ENCODE measurements around the gene SCCPDH.
A peak's percentile ranks its signal among the peaks of the same experiment; 100 is the strongest.

Gene SCCPDH

GRCh38 chr1:246753670-246754535 is 29.7 kb downstream of the SCCPDH start:
- peak; percentile 83 for DNase-seq

- no peak for DNase-seq
Observed at GRCh38 chr1:246755419-246755818, 31.2 kb downstream of the SCCPDH start.

- peak; percentile 24 for DNase-seq
Observed at GRCh38 chr1:246760422-246761347, 36.5 kb downstream of the SCCPDH start.

GRCh38 chr1:246761396-246761795 is 37.2 kb downstream of the SCCPDH start:
- no peak for DNase-seq

- DNase-seq = no peak
Observed at GRCh38 chr1:246765521-246765920, 41.3 kb downstream of the SCCPDH start.

GRCh38 chr1:246768403-246769020 is 44.3 kb downstream of the SCCPDH start:
- DNase-seq = no peak

GRCh38 chr1:246769306-246769705 is 45.1 kb downstream of the SCCPDH start:
- DNase-seq = no peak

- DNase-seq = no peak
Observed at GRCh38 chr1:246771366-246771765, 47.2 kb downstream of the SCCPDH start.

- no peak for DNase-seq
Observed at GRCh38 chr1:246772686-246773085, 48.5 kb downstream of the SCCPDH start.

- no peak for DNase-seq
Observed at GRCh38 chr1:246773213-246773641, 49.0 kb downstream of the SCCPDH start.

GRCh38 chr1:246775531-246776385 is 51.5 kb downstream of the SCCPDH start:
- no peak for DNase-seq

GRCh38 chr1:246776923-246777322 is 52.7 kb downstream of the SCCPDH start:
- no peak for DNase-seq

GRCh38 chr1:246778663-246779062 is 54.5 kb downstream of the SCCPDH start:
- no peak for DNase-seq

GRCh38 chr1:246779561-246780175 is 55.5 kb downstream of the SCCPDH start:
- DNase-seq = no peak

- DNase-seq = no peak
Observed at GRCh38 chr1:246780264-246780663, 56.1 kb downstream of the SCCPDH start.

GRCh38 chr1:246781212-246781611 is 57.0 kb downstream of the SCCPDH start:
- DNase-seq = no peak

- DNase-seq = peak; percentile 60
Observed at GRCh38 chr1:246782120-246782900, 58.1 kb downstream of the SCCPDH start.

- DNase-seq = no peak
Observed at GRCh38 chr1:246784621-246785493, 60.6 kb downstream of the SCCPDH start.

- peak; percentile 15 for DNase-seq
Observed at GRCh38 chr1:246785494-246786111, 61.4 kb downstream of the SCCPDH start.
